Upper lobe of left lung (tissue), 4 donors: ENCODE data around the gene CLDN5.

ENCODE experiments used
- EP300 ChIP-seq, 4 donors: sonication (generic); formaldehyde crosslinking; IDR thresholded peaks; one replicate each; pipeline ENCODE4 v1.5.1; 2017; ENCODE audit warnings: antibody characterized with exemption in 4 of 4, control low read depth in 2 of 4
- POLR2A ChIP-seq, 4 donors: fragments of 450-650 bp; IDR thresholded peaks; one replicate each; pipeline ENCODE4 v1.5.1; 2016 to 2017; ENCODE audit warnings: antibody characterized with exemption in 4 of 4, mild to moderate bottlenecking in 2 of 4
- POLR2AphosphoS5 ChIP-seq, 2 donors: sonication (generic); formaldehyde crosslinking; IDR thresholded peaks; one replicate each; pipeline ENCODE4 v1.5.1; 2017; ENCODE audit warnings: antibody characterized with exemption in 2 of 2
- TF ChIP-seq, protein P1 (sequence below), 6 experiments: fragments of 450-650 bp in 4 of 6; fragments of 200-600 bp in 2 of 6; sonication (generic) in 2 of 6; IDR thresholded peaks; one replicate each; pipeline ENCODE4 v1.5.1; 2016 to 2019; ENCODE audit warnings: antibody characterized with exemption in 6 of 6

DNA sequence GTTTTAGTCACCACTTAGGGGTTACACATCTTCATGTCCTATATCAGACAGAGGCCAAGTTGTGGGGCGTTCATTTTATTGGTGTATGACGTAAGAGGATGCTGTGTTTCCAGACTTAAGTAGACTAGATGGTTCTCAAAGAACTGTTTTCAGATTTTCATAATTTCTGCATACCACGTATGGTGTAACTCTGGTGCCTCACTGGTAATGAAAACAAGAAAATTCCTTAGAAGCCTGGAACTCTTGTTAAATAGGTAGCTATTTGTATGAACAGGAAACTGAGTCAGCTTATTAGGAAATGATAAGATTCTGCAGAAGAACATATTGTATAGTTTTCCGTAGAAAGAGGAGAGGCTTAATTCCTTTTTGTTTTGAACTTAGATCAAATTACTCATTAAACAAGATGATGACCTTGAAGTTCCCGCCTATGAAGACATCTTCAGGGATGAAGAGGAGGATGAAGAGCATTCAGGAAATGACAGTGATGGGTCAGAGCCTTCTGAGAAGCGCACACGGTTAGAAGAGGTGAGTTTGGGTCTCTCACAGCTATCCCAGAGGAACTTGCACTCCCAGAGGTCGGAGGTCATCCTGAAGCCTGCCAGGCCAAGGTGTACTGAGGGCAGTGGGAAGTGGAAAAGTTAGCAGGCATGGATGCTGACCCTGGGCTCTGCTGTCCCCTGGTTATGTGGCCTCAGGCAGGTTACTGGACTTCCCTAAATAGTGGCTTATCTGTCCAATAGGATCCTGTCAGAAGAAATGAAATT is 40.5 kb downstream of the CLDN5 start:
- TF ChIP-seq POLR2A (IDR thresholded peaks at IDR 0.05) (no peak), POLR2AphosphoS5 (IDR thresholded peaks at IDR 0.05) (no peak), EP300 (IDR thresholded peaks at IDR 0.05) (no peak)
- TF ChIP-seq, protein P1, sequence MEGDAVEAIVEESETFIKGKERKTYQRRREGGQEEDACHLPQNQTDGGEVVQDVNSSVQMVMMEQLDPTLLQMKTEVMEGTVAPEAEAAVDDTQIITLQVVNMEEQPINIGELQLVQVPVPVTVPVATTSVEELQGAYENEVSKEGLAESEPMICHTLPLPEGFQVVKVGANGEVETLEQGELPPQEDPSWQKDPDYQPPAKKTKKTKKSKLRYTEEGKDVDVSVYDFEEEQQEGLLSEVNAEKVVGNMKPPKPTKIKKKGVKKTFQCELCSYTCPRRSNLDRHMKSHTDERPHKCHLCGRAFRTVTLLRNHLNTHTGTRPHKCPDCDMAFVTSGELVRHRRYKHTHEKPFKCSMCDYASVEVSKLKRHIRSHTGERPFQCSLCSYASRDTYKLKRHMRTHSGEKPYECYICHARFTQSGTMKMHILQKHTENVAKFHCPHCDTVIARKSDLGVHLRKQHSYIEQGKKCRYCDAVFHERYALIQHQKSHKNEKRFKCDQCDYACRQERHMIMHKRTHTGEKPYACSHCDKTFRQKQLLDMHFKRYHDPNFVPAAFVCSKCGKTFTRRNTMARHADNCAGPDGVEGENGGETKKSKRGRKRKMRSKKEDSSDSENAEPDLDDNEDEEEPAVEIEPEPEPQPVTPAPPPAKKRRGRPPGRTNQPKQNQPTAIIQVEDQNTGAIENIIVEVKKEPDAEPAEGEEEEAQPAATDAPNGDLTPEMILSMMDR (IDR thresholded peaks at IDR 0.05), result no peak
